Activated B cell treated with CpG ODN at 0.5 μM for 24 hours (primary cell): ENCODE measurements around the gene ANKRD31. TPM values are rescaled to one million over a fixed set of nuclear protein-coding genes. Genes with fewer than 3 reads are reported as not detected.

Experiments used
- ATAC-seq: fragments of 200-7000 bp; cut with Tn5 transposase; one replicate; pipeline ENCODE4 v1.10.0; 2021; ENCODE audit warnings: low read depth, mild to moderate bottlenecking, moderate library complexity
- CTCF ChIA-PET: fragments of 350-600 bp; sonication (Branson Sonifier 250); formaldehyde crosslinking; loops from one replicate; lab custom pipeline; 2021; ENCODE audit warnings: antibody characterized with exemption; lab: Charles Lee
- POLR2A ChIA-PET: fragments of 350-600 bp; sonication (Branson Sonifier 250); formaldehyde crosslinking; loops from one replicate; lab custom pipeline; 2021; ENCODE audit warnings: antibody characterized with exemption; lab: Charles Lee
- DNase-seq: peaks from one replicate; pipeline ENCODE4 v3.0.0; 2022
- H3K27ac Mint-ChIP-seq: one replicate; pipeline ENCODE4 v1.8.0; 2020; ENCODE audit warnings: mixed read lengths
- H3K27me3 Mint-ChIP-seq: one replicate; pipeline ENCODE4 v1.8.0; 2021; ENCODE audit warnings: mixed read lengths
- H3K36me3 Mint-ChIP-seq: one replicate; pipeline ENCODE4 v1.8.0; 2021; ENCODE audit warnings: low read depth, mixed read lengths
- H3K4me1 Mint-ChIP-seq: one replicate; pipeline ENCODE4 v1.8.0; 2021; ENCODE audit warnings: mixed read lengths
- H3K4me3 Mint-ChIP-seq: one replicate; pipeline ENCODE4 v1.8.0; 2020; ENCODE audit warnings: mild to moderate bottlenecking, mixed read lengths
- H3K9me3 Mint-ChIP-seq: one replicate; pipeline ENCODE4 v1.8.0; 2020; ENCODE audit warnings: mixed read lengths
- CTCF ChIP-seq: fragments of 200-600 bp; IDR thresholded peaks from one replicate; pipeline ENCODE4 v1.8.0; 2022; ENCODE audit warnings: antibody characterized with exemption, mild to moderate bottlenecking
- intact Hi-C: fragments of 100-400 bp; cut with micrococcal nuclease; formaldehyde crosslinking; loops from one replicate; pipeline ENCODE4 v1.15.1; 2024
- total RNA-seq: library from RNA; stranded (reverse); gene quantifications from 2 replicates; pipeline ENCODE4 v1.2.3, GENCODE V29; 2022

ANKRD31 gene
- total RNA-seq, 1 donor from 2014 or later: 0.13 TPM

DNA sequence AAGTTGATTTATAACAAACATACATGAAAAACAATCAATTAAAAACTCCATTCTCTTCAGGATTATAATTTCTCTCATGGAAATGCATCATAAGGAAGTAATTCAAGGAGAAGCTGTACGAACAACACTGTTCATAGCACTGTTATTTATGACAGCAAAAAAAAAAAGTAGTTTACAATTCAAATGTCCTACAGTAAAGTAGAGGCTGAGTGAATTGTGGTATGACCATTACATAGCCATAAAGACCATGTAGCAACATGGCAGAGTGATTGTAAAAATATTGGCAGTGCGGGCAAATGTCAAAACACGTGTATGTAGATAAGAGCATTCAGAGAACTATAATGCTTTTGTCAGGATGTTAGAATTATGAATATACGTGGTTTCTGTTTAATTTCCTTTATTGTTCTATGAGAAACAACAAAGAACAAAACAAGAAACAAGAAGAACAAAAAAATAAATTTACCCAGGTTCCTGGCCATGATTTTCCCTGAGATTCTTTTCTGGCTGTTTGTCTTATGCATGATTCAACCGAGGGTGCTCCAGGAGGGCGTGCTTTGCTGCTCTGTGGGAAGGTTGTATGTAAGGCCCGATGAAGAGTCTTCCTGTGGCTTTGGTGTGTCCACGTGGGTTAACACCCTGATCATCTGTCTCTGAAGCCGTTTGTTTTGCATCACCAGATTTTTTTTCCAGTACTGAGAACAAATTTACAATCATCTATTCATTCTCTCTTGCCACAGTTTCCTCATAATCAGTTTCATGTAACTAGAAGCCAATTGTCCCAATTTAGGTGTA, 213.1 kb downstream of the ANKRD31 start:
- no peak overlapping the region for H3K4me3 Mint-ChIP-seq
- DNase-seq: no peak
- CTCF ChIA-PET: no interaction called here
- peaks cover 10% of the 10 kb centered on the region for H3K27me3 Mint-ChIP-seq
- intact Hi-C loops: no loop called here
- no peak for ATAC-seq
- no peaks in the 10 kb centered on the region for H3K9me3 Mint-ChIP-seq
- no peaks in the 10 kb centered on the region for H3K36me3 Mint-ChIP-seq
- no peak for TF ChIP-seq CTCF
- no peaks in the 10 kb centered on the region for H3K4me1 Mint-ChIP-seq
- POLR2A ChIA-PET: no interaction called here
- no peak overlapping the region for H3K27ac Mint-ChIP-seq

DNA sequence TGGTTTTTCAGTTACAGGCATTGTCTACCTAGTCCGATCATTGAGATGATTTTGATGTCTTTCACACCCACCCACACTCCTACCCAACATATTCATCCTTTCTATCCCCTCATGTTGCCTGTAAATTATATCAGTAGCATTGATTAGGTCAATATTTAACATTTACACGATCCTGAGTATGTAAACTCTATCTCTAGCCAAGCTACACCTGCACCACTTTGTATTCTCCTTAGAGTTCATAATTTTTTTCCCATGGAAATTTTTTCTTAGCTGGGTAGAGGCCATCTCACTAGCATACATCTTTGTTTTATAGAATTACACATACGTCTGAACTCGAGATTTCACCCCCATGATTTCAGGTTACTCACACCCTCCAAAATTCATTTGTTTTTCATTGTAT, 214.9 kb downstream of the ANKRD31 start:
- H3K27ac Mint-ChIP-seq: no peak overlapping the region

GRCh38 chr5:75021219-75021618, 215.5 kb downstream of the ANKRD31 start:
- H3K27me3 Mint-ChIP-seq: peaks cover 10% of the 10 kb centered on the region
- ATAC-seq (no peak), DNase-seq (no peak)
- ChIA-PET POLR2A (no interaction called here), CTCF (no interaction called here)
- TF ChIP-seq CTCF: no peak
- intact Hi-C loops: no loop called here
- H3K4me3 Mint-ChIP-seq: no peak overlapping the region
- H3K36me3 Mint-ChIP-seq: no peaks in the 10 kb centered on the region
- no peaks in the 10 kb centered on the region for H3K4me1 Mint-ChIP-seq
- H3K27ac Mint-ChIP-seq: no peak overlapping the region
- H3K9me3 Mint-ChIP-seq: no peaks in the 10 kb centered on the region

More for the DNA sequence above, 214.9 kb downstream of the ANKRD31 start:
- intact Hi-C loops: no loop called here
- H3K27me3 Mint-ChIP-seq: peaks cover 10% of the 10 kb centered on the region
- H3K4me3 Mint-ChIP-seq: no peak overlapping the region
- no peak for TF ChIP-seq CTCF
- no peaks in the 10 kb centered on the region for H3K4me1 Mint-ChIP-seq
- DNase-seq (no peak), ATAC-seq (no peak)
- no peaks in the 10 kb centered on the region for H3K36me3 Mint-ChIP-seq
- H3K9me3 Mint-ChIP-seq: no peaks in the 10 kb centered on the region
- CTCF ChIA-PET: no interaction called here
- POLR2A ChIA-PET: no interaction called here

DNA sequence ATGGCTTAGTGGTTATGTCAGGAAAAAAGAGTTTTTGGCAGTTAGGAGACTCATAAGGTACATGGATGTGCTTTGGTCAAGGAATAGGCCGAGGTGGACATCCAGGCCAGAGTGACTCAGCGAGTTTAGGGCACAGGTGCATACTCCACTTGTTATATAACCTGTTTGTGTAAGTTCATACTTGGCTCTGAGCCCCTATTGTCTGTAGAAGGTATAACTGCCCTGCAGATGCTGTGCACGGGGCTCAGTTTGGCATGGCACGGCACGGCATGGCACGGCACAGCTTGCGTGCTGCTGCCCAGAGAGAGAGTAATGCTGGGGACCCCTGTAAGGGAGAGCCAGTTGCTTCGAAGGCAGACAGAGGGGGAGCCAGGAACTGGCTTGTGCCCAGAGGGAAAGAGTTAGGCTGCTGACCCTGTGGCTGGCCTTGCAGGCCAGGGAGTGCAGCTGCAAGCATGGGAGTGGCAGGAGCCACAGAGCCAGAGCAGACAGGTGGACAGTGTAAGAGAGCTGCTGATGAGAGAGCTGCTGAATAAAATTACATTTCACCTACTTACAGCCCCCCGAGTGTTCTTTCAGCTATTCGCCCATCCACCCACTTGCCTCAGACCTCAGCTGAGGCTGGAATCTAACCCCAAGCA, 216.5 kb downstream of the ANKRD31 start:
- Mint-ChIP-seq H3K4me1 (no peaks in the 10 kb centered on the region), H3K36me3 (no peaks in the 10 kb centered on the region), H3K27ac (no peak overlapping the region), H3K4me3 (no peak overlapping the region), H3K9me3 (no peaks in the 10 kb centered on the region), H3K27me3 (peaks cover 7% of the 10 kb centered on the region)
- intact Hi-C loops: no loop called here
- no peak for DNase-seq
- ChIA-PET CTCF (no interaction called here), POLR2A (no interaction called here)
- no peak for ATAC-seq
- TF ChIP-seq CTCF: no peak

- CTCF ChIA-PET: no interaction called here
- Mint-ChIP-seq H3K27me3 (peaks cover 2% of the 10 kb centered on the region), H3K4me1 (no peaks in the 10 kb centered on the region), H3K9me3 (no peaks in the 10 kb centered on the region), H3K27ac (no peak overlapping the region), H3K4me3 (no peak overlapping the region), H3K36me3 (no peaks in the 10 kb centered on the region)
- POLR2A ChIA-PET: no interaction called here
- no peak for ATAC-seq
- intact Hi-C loops: no loop called here
- DNase-seq: no peak
- no peak for TF ChIP-seq CTCF
Observed at GRCh38 chr5:75018805-75019587, 217.7 kb downstream of the ANKRD31 start.
